ACC112 (cell line): ENCODE measurements around the gene MINAR1.

Source experiments
- H2AFZ ChIP-seq: fragments of 200-600 bp; sonication (generic); one replicate; pipeline ENCODE4 v1.6.0; 2017; ENCODE audit warnings: antibody characterized with exemption, low read length; ENCODE audit not compliant: unreplicated experiment
- H3K27ac ChIP-seq: fragments of 200-600 bp; sonication (generic); 2 replicates; pipeline ENCODE4 v1.5.1; 2014; ENCODE audit warnings: low read depth, mild to moderate bottlenecking, antibody characterized with exemption, low read length, moderate library complexity
- H3K27me3 ChIP-seq: fragments of 200-600 bp; sonication (generic); 2 replicates; pipeline ENCODE4 v1.6.1; 2014; ENCODE audit warnings: mild to moderate bottlenecking, antibody characterized with exemption, low read length, moderate library complexity, mixed read lengths; ENCODE audit not compliant: insufficient read depth
- H3K36me3 ChIP-seq: fragments of 200-600 bp; sonication (generic); 2 replicates; pipeline ENCODE4 v1.6.1; 2016; ENCODE audit warnings: mild to moderate bottlenecking, antibody characterized with exemption, low read length, moderate library complexity, mixed read lengths; ENCODE audit not compliant: insufficient read depth
- H3K4me1 ChIP-seq: fragments of 200-600 bp; sonication (generic); one replicate; pipeline ENCODE4 v1.6.1; 2016; ENCODE audit warnings: low read length, mixed read lengths; ENCODE audit not compliant: insufficient read depth, unreplicated experiment, control insufficient read depth
- H3K4me3 ChIP-seq: fragments of 200-600 bp; sonication (generic); 2 replicates; pipeline ENCODE4 v1.5.1; 2014; ENCODE audit warnings: mild to moderate bottlenecking, low read depth, low read length
- H3K79me2 ChIP-seq: fragments of 200-600 bp; sonication (generic); one replicate; pipeline ENCODE4 v1.6.0; 2016; ENCODE audit warnings: low read length; ENCODE audit not compliant: control insufficient read depth, unreplicated experiment, insufficient read depth

Gene MINAR1

GRCh38 chr15:79432345-79433275 lies 474 bp downstream of the MINAR1 start:
- no peaks in the 10 kb centered on the region for H3K79me2 ChIP-seq
- H3K4me1 ChIP-seq = peaks cover 5% of the 10 kb centered on the region
- H3K4me3 ChIP-seq = peak overlapping the region; percentile 78
- H2AFZ ChIP-seq = no peak overlapping the region
- no peak overlapping the region for H3K27ac ChIP-seq
- H3K36me3 ChIP-seq = no peaks in the 10 kb centered on the region
- peaks cover 87% of the 10 kb centered on the region for H3K27me3 ChIP-seq

GRCh38 chr15:79433276-79433990 lies 1.3 kb downstream of the MINAR1 start:
- no peaks in the 10 kb centered on the region for H3K79me2 ChIP-seq
- H3K4me1 ChIP-seq = peaks cover 5% of the 10 kb centered on the region
- H3K27ac ChIP-seq = no peak overlapping the region
- no peak overlapping the region for H3K4me3 ChIP-seq
- H2AFZ ChIP-seq = no peak overlapping the region
- H3K27me3 ChIP-seq = peaks cover 80% of the 10 kb centered on the region
- H3K36me3 ChIP-seq = no peaks in the 10 kb centered on the region

- Histone ChIP-seq H3K4me1 (peaks cover 5% of the 10 kb centered on the region), H2AFZ (no peak overlapping the region), H3K36me3 (no peaks in the 10 kb centered on the region), H3K4me3 (no peak overlapping the region), H3K79me2 (no peaks in the 10 kb centered on the region), H3K27ac (no peak overlapping the region), H3K27me3 (peaks cover 71% of the 10 kb centered on the region)
Measured at GRCh38 chr15:79434361-79434760, 2.2 kb downstream of the MINAR1 start.

DNA sequence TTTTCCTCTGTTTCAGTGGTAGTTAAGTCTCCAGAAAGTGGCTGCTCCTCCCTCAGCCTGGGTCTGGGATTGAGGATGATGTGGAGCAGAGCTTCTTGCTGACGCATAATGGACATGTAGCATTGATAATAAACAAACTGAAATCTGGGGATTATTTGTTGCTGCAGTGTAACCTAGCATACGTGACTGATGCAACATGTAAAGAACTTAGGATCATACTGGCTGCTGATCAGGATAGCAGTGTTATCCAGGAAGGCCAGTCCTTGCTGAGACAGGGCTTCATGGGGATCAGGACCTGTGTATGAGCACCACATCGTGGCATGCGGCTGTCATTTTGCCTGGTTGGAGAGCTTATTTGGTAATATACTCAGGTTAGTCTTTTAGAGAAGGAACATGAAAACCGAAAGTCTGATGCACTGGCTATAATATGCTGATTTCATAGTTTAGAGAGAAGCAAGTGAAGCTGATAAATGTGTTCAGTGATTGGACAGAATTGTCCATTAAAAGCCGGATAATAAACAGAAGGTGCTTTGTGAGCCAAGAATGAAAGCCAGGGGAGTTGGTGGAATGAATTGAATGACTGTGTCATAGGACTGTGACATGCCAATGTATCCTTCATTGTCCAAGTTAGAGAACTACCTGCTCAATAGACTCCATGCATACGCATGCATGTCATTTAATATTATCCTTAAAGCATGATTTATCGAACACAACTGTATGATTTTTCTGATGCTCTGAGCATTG lies 4.1 kb downstream of the MINAR1 start:
- no peak overlapping the region for H3K27ac ChIP-seq
- H3K36me3 ChIP-seq = no peaks in the 10 kb centered on the region
- peaks cover 52% of the 10 kb centered on the region for H3K27me3 ChIP-seq
- H3K4me3 ChIP-seq = no peak overlapping the region
- peaks cover 5% of the 10 kb centered on the region for H3K4me1 ChIP-seq
- no peaks in the 10 kb centered on the region for H3K79me2 ChIP-seq
- no peak overlapping the region for H2AFZ ChIP-seq

GRCh38 chr15:79437275-79438000 lies 5.3 kb downstream of the MINAR1 start:
- Histone ChIP-seq H3K27ac (no peak overlapping the region), H3K36me3 (no peaks in the 10 kb centered on the region), H2AFZ (no peak overlapping the region), H3K4me3 (no peak overlapping the region), H3K79me2 (no peaks in the 10 kb centered on the region), H3K4me1 (peaks cover 3% of the 10 kb centered on the region), H3K27me3 (peaks cover 40% of the 10 kb centered on the region)

GRCh38 chr15:79439236-79439635 lies 7.1 kb downstream of the MINAR1 start:
- Histone ChIP-seq H3K36me3 (no peaks in the 10 kb centered on the region), H3K27me3 (peaks cover 22% of the 10 kb centered on the region), H3K4me3 (no peak overlapping the region), H3K27ac (no peak overlapping the region), H3K79me2 (no peaks in the 10 kb centered on the region), H3K4me1 (no peaks in the 10 kb centered on the region), H2AFZ (no peak overlapping the region)

DNA sequence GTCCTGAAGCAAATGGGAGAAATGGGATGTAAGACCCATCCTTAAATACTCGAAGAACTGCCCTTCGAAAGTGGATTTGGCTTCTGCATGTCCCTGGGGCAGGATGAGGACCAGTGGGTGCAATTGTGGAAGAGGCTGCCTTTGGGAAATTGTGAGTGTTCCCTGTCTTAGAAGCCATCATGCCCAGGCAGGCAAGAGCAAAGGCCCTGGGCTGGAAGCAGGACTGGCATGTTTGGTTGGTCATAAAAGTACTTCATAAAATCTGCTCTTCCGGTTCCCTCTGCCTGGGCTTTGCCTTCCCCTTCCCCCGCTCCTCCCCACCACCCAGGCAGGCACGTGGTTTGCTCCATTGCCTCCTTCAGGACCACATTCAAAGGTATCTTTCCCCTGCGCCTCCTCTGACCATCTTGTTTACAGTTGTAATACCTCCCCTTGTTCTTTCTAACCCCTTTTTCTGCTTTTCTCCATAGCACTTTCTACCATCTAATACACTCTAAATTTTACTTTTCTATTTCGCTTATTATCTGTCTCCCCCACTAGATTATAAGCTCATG lies 8.3 kb downstream of the MINAR1 start:
- H2AFZ ChIP-seq = no peak overlapping the region
- H3K36me3 ChIP-seq = no peaks in the 10 kb centered on the region
- H3K27ac ChIP-seq = no peak overlapping the region
- no peaks in the 10 kb centered on the region for H3K4me1 ChIP-seq
- H3K27me3 ChIP-seq = peaks cover 15% of the 10 kb centered on the region
- no peaks in the 10 kb centered on the region for H3K79me2 ChIP-seq
- H3K4me3 ChIP-seq = no peak overlapping the region

GRCh38 chr15:79442911-79443310 lies 10.8 kb downstream of the MINAR1 start:
- Histone ChIP-seq H2AFZ (no peak overlapping the region), H3K27ac (no peak overlapping the region), H3K27me3 (no peaks in the 10 kb centered on the region), H3K4me3 (no peak overlapping the region), H3K79me2 (no peaks in the 10 kb centered on the region), H3K4me1 (no peaks in the 10 kb centered on the region), H3K36me3 (no peaks in the 10 kb centered on the region)

GRCh38 chr15:79447060-79447459 lies 14.9 kb downstream of the MINAR1 start:
- no peak overlapping the region for H2AFZ ChIP-seq
- H3K4me1 ChIP-seq = no peaks in the 10 kb centered on the region
- H3K27ac ChIP-seq = no peak overlapping the region
- no peaks in the 10 kb centered on the region for H3K27me3 ChIP-seq
- no peaks in the 10 kb centered on the region for H3K36me3 ChIP-seq
- H3K4me3 ChIP-seq = no peak overlapping the region
- no peaks in the 10 kb centered on the region for H3K79me2 ChIP-seq

DNA sequence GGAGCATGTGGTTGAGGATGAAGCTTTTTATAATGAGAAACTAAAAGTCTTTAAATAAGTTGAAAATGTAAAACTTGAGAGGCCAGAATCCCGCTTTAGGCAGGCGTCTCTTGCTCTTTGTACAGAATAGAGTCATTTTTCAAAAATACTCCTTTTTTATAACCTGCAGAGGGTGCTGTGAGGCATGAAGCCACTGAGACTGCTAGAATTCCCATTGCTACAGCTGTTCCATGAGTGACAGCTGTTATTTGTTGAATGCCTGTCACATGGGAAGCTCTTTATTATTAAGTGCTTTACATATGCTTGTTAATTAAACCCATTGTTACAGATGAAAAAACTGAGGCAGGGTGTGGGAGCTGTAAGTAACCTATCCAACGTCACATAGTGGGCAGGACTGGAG lies 18.5 kb downstream of the MINAR1 start:
- no peaks in the 10 kb centered on the region for H3K27me3 ChIP-seq
- no peak overlapping the region for H2AFZ ChIP-seq
- no peaks in the 10 kb centered on the region for H3K36me3 ChIP-seq
- H3K27ac ChIP-seq = no peak overlapping the region
- H3K4me3 ChIP-seq = no peak overlapping the region
- H3K79me2 ChIP-seq = no peaks in the 10 kb centered on the region
- no peaks in the 10 kb centered on the region for H3K4me1 ChIP-seq
